HG02870 (cell line): ENCODE data around the gene LANCL3.
"Not testable (repeated sequence)": the region's sequence is repeated elsewhere in the genome, so short reads cannot be mapped to it uniquely, and the experiment has no call there.

ENCODE experiments used
- ATAC-seq: cut with Tn5 transposase; IDR thresholded peaks from one replicate; pipeline ENCODE4 v1.9.1; 2021; ENCODE audit warnings: mild to moderate bottlenecking, moderate library complexity; ENCODE audit not compliant: unreplicated experiment

The LANCL3 gene

GRCh38 chrX:37571426-37572107 lies at the start of gene LANCL3:
LANCL3 (plus strand) TSS chrX:37571661; CDS start chrX:37571871, 210 bp downstream.
- ATAC-seq, result not testable (repeated sequence)

- not testable (repeated sequence) for ATAC-seq
These were observed 47.8 kb upstream of the LANCL3 start for GRCh38 chrX:37523673-37524072.

GRCh38 chrX:37541991-37542390 lies 29.5 kb upstream of the LANCL3 start:
- ATAC-seq, result no peak

- ATAC-seq, result no peak
These were observed 28.7 kb upstream of the LANCL3 start for GRCh38 chrX:37542791-37543190.

GRCh38 chrX:37543324-37543723 lies 28.1 kb upstream of the LANCL3 start:
- no peak for ATAC-seq

GRCh38 chrX:37544531-37544930 lies 26.9 kb upstream of the LANCL3 start:
- ATAC-seq, result not testable (repeated sequence)

GRCh38 chrX:37545066-37545465 lies 26.4 kb upstream of the LANCL3 start:
- ATAC-seq, result no peak

GRCh38 chrX:37549619-37550018 lies 21.8 kb upstream of the LANCL3 start:
- not testable (repeated sequence) for ATAC-seq

- no peak for ATAC-seq
These were observed 18.0 kb upstream of the LANCL3 start for GRCh38 chrX:37553476-37553875.

- not testable (repeated sequence) for ATAC-seq
These were observed 6.2 kb upstream of the LANCL3 start for GRCh38 chrX:37565254-37565653.

- ATAC-seq, result not testable (repeated sequence)
These were observed 1.1 kb upstream of the LANCL3 start for GRCh38 chrX:37570349-37570748.

GRCh38 chrX:37572108-37572587 lies 687 bp downstream of the LANCL3 start:
- peak; percentile 61 for ATAC-seq

GRCh38 chrX:37573121-37573520 lies 1.7 kb downstream of the LANCL3 start:
- ATAC-seq, result not testable (repeated sequence)

- ATAC-seq, result no peak
These were observed 6.6 kb downstream of the LANCL3 start for GRCh38 chrX:37578045-37578444.

- no peak for ATAC-seq
These were observed 8.6 kb downstream of the LANCL3 start for GRCh38 chrX:37580080-37580479.

GRCh38 chrX:37587337-37587736 lies 15.9 kb downstream of the LANCL3 start:
- ATAC-seq, result not testable (repeated sequence)

- ATAC-seq, result no peak
These were observed 18.6 kb downstream of the LANCL3 start for GRCh38 chrX:37590047-37590446.

GRCh38 chrX:37594755-37595382 lies 23.4 kb downstream of the LANCL3 start:
- no peak for ATAC-seq

- ATAC-seq, result no peak
These were observed 28.3 kb downstream of the LANCL3 start for GRCh38 chrX:37599729-37600128.

GRCh38 chrX:37603938-37604409 lies 32.5 kb downstream of the LANCL3 start:
- ATAC-seq, result no peak

- no peak for ATAC-seq
These were observed 35.8 kb downstream of the LANCL3 start for GRCh38 chrX:37607243-37607642.

- ATAC-seq, result no peak
These were observed 36.7 kb downstream of the LANCL3 start for GRCh38 chrX:37608156-37608555.
